Right cardiac atrium (tissue), 5 donors: ENCODE measurements around the gene FUOM. TPM values are rescaled to one million over a fixed set of nuclear protein-coding genes. Genes with fewer than 3 reads are reported as not detected.

Experiments used
- ATAC-seq, 2 donors: fragments of 200-7000 bp; cut with Tn5 transposase; one replicate each; pipeline versions ENCODE4 v1.8.0 to v1.9.1; 2020; ENCODE audit warnings: moderate library complexity in 2 of 2, mild to moderate bottlenecking in 1 of 2
- DNase-seq, 3 donors: peaks; one replicate each; pipeline ENCODE4 v3.0.0-alpha.2; 2020
- H3K27ac ChIP-seq: one replicate; pipeline ENCODE4 v1.5.1; 2013; ENCODE audit warnings: mild to moderate bottlenecking, low read length, control low read depth, moderate library complexity
- H3K27me3 ChIP-seq: one replicate; pipeline ENCODE4 v1.6.1; 2013; ENCODE audit not compliant: control insufficient read depth, insufficient read depth
- H3K4me1 ChIP-seq: one replicate; pipeline ENCODE4 v1.6.1; 2013; ENCODE audit warnings: low read length; ENCODE audit not compliant: control insufficient read depth, insufficient read depth
- H3K4me3 ChIP-seq: one replicate; pipeline ENCODE4 v1.5.1; 2013; ENCODE audit warnings: low read length, control low read depth
- H3K9me3 ChIP-seq: one replicate; pipeline ENCODE4 v1.6.1; 2013; ENCODE audit warnings: low read length; ENCODE audit not compliant: control insufficient read depth
- WGBS: extraction: QIAGEN DNeasy Blood & Tissue Kit; methylation state at CpG from one replicate; pipeline ENCODE4 v1.1.7; 2013; 5-methylcytosine and 5-hydroxymethylcytosine counted together
- intact Hi-C, 4 donors: fragments of 100-400 bp; cut with DNase I; formaldehyde crosslinking; loops; one replicate each; pipeline versions ENCODE4 v1.11.0 to v1.14.0; 2022 to 2023
- microRNA-seq, 2 donors: library from miRNA; unstranded; fragments of <30 nt; microRNA quantifications; one replicate each; pipeline ENCODE4 v1.2.0, GENCODE V29; 2020 to 2021
- polyA plus RNA-seq: library from polyadenylated mRNA; stranded (reverse); fragments of 200-250 nt; gene quantifications from one replicate; pipeline ENCODE4 v1.2.3, GENCODE V29; 2013
- total RNA-seq, 4 donors: library from RNA; stranded (reverse); fragmentation: NEBNext Ultra II Directional; extraction: Animal tissue kit (Norgen Biotek cat#: 25700); gene quantifications; one replicate each; pipeline ENCODE4 v1.2.1, GENCODE V29; 2021
- donor health status: healthy with polysubstance abuse.
- donor health status: DM: no; HTN: yes; CAD: no.
- donor health status: DM: no; HTN: no; CAD: no.
- donor health status: DM: no; HTN: yes; CAD: no; lungs with severe emphysema.
- donor health status: DM: yes; HTN: yes; CAD: no.

Gene FUOM
- total and polyA plus RNA-seq, 5 donors: 19.7 to 26.9 (median 23.3) TPM

DNA sequence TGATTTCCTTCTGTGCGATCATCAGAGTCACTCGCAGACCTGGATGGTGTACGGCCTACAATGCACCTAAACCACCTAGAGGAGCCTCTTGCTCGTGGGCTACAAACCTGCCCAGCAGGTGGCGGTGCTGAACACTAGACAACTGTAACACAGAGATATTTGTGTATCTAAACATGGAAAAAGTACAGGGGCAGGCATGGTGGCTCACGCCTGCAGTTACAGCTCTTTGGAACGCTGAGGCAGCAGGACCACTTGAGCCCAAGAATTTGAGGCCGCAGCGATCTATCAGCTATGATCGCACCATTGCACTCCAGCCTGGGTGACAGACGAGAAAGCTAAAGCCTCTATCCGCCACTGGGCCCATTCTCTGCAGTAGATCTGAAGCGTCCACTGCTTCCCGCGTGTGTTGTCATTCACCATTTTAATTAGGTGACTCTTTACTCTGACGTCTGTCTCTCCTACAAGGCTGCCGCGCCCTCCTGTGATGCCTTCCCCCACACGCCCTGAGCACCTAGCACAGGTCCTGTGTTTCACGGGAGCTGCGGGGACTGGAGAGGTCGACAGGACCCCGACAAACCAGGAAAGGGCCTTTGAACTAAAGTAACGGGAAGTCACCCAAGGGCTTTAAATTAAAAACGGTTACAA, 49.9 kb downstream of the FUOM start:
- Histone ChIP-seq H3K4me3 (peak overlapping the region; percentile 96), H3K4me1 (peaks cover 8% of the 10 kb centered on the region), H3K27ac (peak overlapping the region; percentile 96), H3K9me3 (no peaks in the 10 kb centered on the region), H3K27me3 (no peaks in the 10 kb centered on the region)
- ATAC-seq (no peak), DNase-seq (peak; percentile 58 to 89 (median 75))
- intact Hi-C loops: no loop called here
- 7% methylated on average over 25 of the region's 25 CpGs for WGBS

GRCh38 chr10:133306941-133307379, 50.9 kb downstream of the FUOM start:
- DNase-seq (peak in 1 of 3 donors; percentile 44), ATAC-seq (no peak)
- WGBS: 86% methylated on average over 17 of the region's 17 CpGs
- H3K4me1 ChIP-seq: peaks cover 8% of the 10 kb centered on the region
- no peaks in the 10 kb centered on the region for H3K27me3 ChIP-seq
- intact Hi-C loops: no loop called here
- H3K4me3 ChIP-seq: no peak overlapping the region
- H3K27ac ChIP-seq: no peak overlapping the region
- H3K9me3 ChIP-seq: no peaks in the 10 kb centered on the region

- no peak overlapping the region for H3K4me3 ChIP-seq
- WGBS: 96% methylated on average over 5 of the region's 5 CpGs
- ATAC-seq (no peak), DNase-seq (peak in 1 of 3 donors; percentile 21)
- no peak overlapping the region for H3K27ac ChIP-seq
- H3K9me3 ChIP-seq: no peaks in the 10 kb centered on the region
- intact Hi-C loops: no loop called here
- peaks cover 8% of the 10 kb centered on the region for H3K4me1 ChIP-seq
- no peaks in the 10 kb centered on the region for H3K27me3 ChIP-seq
Observed at GRCh38 chr10:133306097-133306476, 51.7 kb downstream of the FUOM start.

Small RNA genes lying within 50 kb of the gene (microRNA-seq; reads per million reads assigned to microRNA genes)
- 0 reads per million in 2 donors for gene MIR3944

Other genes starting within 250 kb of the FUOM start
- 1 to 10 TPM in 2 of 4 donors, under 1 TPM in 2; 0.41 to 1.4 (median 0.91) TPM for gene KNDC1, start 197.8 kb downstream of the FUOM start, total RNA-seq
- gene KNDC1, start 197.8 kb downstream of the FUOM start, polyA plus RNA-seq: 0.23 TPM
- gene UTF1, start 127.8 kb downstream of the FUOM start, total RNA-seq: not detected
- gene UTF1, start 127.8 kb downstream of the FUOM start, polyA plus RNA-seq: not detected
- gene VENTX, start 120.2 kb downstream of the FUOM start, total RNA-seq: under 1 TPM; 0.45 to 0.89 (median 0.68) TPM
- gene VENTX, start 120.2 kb downstream of the FUOM start, polyA plus RNA-seq: 0.48 TPM
- gene ADAM8, start 81.2 kb downstream of the FUOM start, total RNA-seq: 1 to 10 TPM; 1.4 to 2.1 (median 1.5) TPM
- gene ADAM8, start 81.2 kb downstream of the FUOM start, polyA plus RNA-seq: 0.50 TPM
- 10 to 100 TPM; 34.9 to 45.9 (median 37.4) TPM for gene TUBGCP2, start 49.1 kb downstream of the FUOM start, total RNA-seq
- 23.0 TPM for gene TUBGCP2, start 49.1 kb downstream of the FUOM start, polyA plus RNA-seq
- 10 to 100 TPM; 40.2 to 51.8 (median 49.2) TPM for gene ZNF511, start 49.1 kb downstream of the FUOM start, total RNA-seq
- 60.8 TPM for gene ZNF511, start 49.1 kb downstream of the FUOM start, polyA plus RNA-seq
- not detected for gene CALY, start 21.1 kb downstream of the FUOM start, total RNA-seq
- gene CALY, start 21.1 kb downstream of the FUOM start, polyA plus RNA-seq: 0.18 TPM
- gene PRAP1, start 10.6 kb downstream of the FUOM start, total RNA-seq: not detected
- not detected for gene PRAP1, start 10.6 kb downstream of the FUOM start, polyA plus RNA-seq
- gene ECHS1, start 15.3 kb upstream of the FUOM start, total RNA-seq: 100 to 1,000 TPM in 2 of 4 donors, 10 to 100 TPM in 2; 91.0 to 124 (median 107) TPM
- 177 TPM for gene ECHS1, start 15.3 kb upstream of the FUOM start, polyA plus RNA-seq
- gene PAOX, start 21.2 kb upstream of the FUOM start, total RNA-seq: 1 to 10 TPM; 2.9 to 3.4 (median 3.2) TPM
- 2.7 TPM for gene PAOX, start 21.2 kb upstream of the FUOM start, polyA plus RNA-seq
- 10 to 100 TPM; 17.2 to 21.7 (median 19.9) TPM for gene MTG1, start 36.1 kb upstream of the FUOM start, total RNA-seq
- gene MTG1, start 36.1 kb upstream of the FUOM start, polyA plus RNA-seq: 25.3 TPM
- gene SPRN, start 66.6 kb upstream of the FUOM start, total RNA-seq: not detected
- gene SPRN, start 66.6 kb upstream of the FUOM start, polyA plus RNA-seq: 0.11 TPM
- 1 to 10 TPM in 1 of 4 donors, under 1 TPM in 3; 0.56 to 1.4 (median 0.88) TPM for gene SCART1, start 95.9 kb upstream of the FUOM start, total RNA-seq
- 0.29 TPM for gene SCART1, start 95.9 kb upstream of the FUOM start, polyA plus RNA-seq
- 1 to 10 TPM in 3 of 4 donors, under 1 TPM in 1; 0.80 to 1.3 (median 1.2) TPM for gene CYP2E1, start 169.3 kb upstream of the FUOM start, total RNA-seq
- 0.36 TPM for gene CYP2E1, start 169.3 kb upstream of the FUOM start, polyA plus RNA-seq
- gene SYCE1, start 207.6 kb upstream of the FUOM start, total RNA-seq: 1 to 10 TPM in 1 of 4 donors, under 1 TPM in 2, not detected in 1; 0.09 to 1.6 (median 0.37) TPM
- gene SYCE1, start 207.6 kb upstream of the FUOM start, polyA plus RNA-seq: 0.34 TPM